Ramos (cell line): Measurements from ENCODE around the gene PDE4B.
"Not testable (repeated sequence)": the region's sequence is repeated elsewhere in the genome, so short reads cannot be mapped to it uniquely, and the experiment has no call there.

Source experiments
- in situ Hi-C: fragments of 300-500 bp; cut with MboI; formaldehyde crosslinking; loops from one replicate; pipeline ENCODE4 v1.14.3; 2022; ENCODE audit warnings: low sequenced_read_pairs; ENCODE audit not compliant: unreplicated experiment

The PDE4B gene

GRCh38 chr1:66384258-66384921, 591.7 kb downstream of the PDE4B start:
- in situ Hi-C loops, result loop anchor here (25.0 kb wide), 1 partner anchor 972 kb away; the partner anchor contains the start of genes LEPR and LEPROT

- in situ Hi-C loops, result loop anchor here (25.0 kb wide), 1 partner anchor 974 kb away; the partner anchor contains the start of genes LEPR and LEPROT
These were observed 594.0 kb downstream of the PDE4B start for GRCh38 chr1:66386712-66387111.

GRCh38 chr1:66388913-66389312, 596.2 kb downstream of the PDE4B start:
- in situ Hi-C loops, result loop anchor here (25.0 kb wide), 1 partner anchor 977 kb away; the partner anchor contains the start of genes LEPR and LEPROT

GRCh38 chr1:66393586-66394287, 601.0 kb downstream of the PDE4B start:
- in situ Hi-C loops, result loop anchor here (25.0 kb wide), 1 partner anchor 981 kb away; the partner anchor contains the start of genes LEPR and LEPROT

- in situ Hi-C loops, result loop anchor here (25.0 kb wide), 1 partner anchor 982 kb away; the partner anchor contains the start of genes LEPR and LEPROT
These were observed 601.9 kb downstream of the PDE4B start for GRCh38 chr1:66394603-66395002.

- in situ Hi-C loops, result loop anchor here (25.0 kb wide), 1 partner anchor 983 kb away; the partner anchor contains the start of genes LEPR and LEPROT
These were observed 602.7 kb downstream of the PDE4B start for GRCh38 chr1:66395202-66396061.

GRCh38 chr1:66396212-66396890, 603.7 kb downstream of the PDE4B start:
- in situ Hi-C loops, result loop anchor here (25.0 kb wide), 1 partner anchor 984 kb away; the partner anchor contains the start of genes LEPR and LEPROT

GRCh38 chr1:66397192-66397591, 604.5 kb downstream of the PDE4B start:
- in situ Hi-C loops, result loop anchor here (25.0 kb wide), 1 partner anchor 985 kb away; the partner anchor contains the start of genes LEPR and LEPROT

- in situ Hi-C loops, result loop anchor here (25.0 kb wide), 1 partner anchor 988 kb away; the partner anchor contains the start of genes LEPR and LEPROT
These were observed 607.3 kb downstream of the PDE4B start for GRCh38 chr1:66399888-66400529.

- in situ Hi-C loops, result no loop called here
These were observed 608.0 kb downstream of the PDE4B start for GRCh38 chr1:66400660-66401059.

GRCh38 chr1:66401244-66401643, 608.5 kb downstream of the PDE4B start:
- in situ Hi-C loops, result no loop called here

GRCh38 chr1:66402194-66402593, 609.5 kb downstream of the PDE4B start:
- in situ Hi-C loops, result no loop called here

GRCh38 chr1:66403007-66403731, 610.5 kb downstream of the PDE4B start:
- in situ Hi-C loops, result no loop called here

GRCh38 chr1:66405061-66405460, 612.4 kb downstream of the PDE4B start:
- in situ Hi-C loops, result no loop called here

- in situ Hi-C loops, result not testable (repeated sequence)
These were observed 618.8 kb downstream of the PDE4B start for GRCh38 chr1:66411449-66411848.

GRCh38 chr1:66412704-66413103, 620.0 kb downstream of the PDE4B start:
- in situ Hi-C loops, result no loop called here

GRCh38 chr1:66413136-66413837, 620.6 kb downstream of the PDE4B start:
- in situ Hi-C loops, result no loop called here

GRCh38 chr1:66413838-66414175, 621.1 kb downstream of the PDE4B start:
- in situ Hi-C loops, result no loop called here
